ENCODE data around the gene CFL1. TPM values are rescaled to one million over a fixed set of nuclear protein-coding genes. Genes with fewer than 3 reads are reported as not detected.

The CFL1 gene
- total and polyA plus RNA-seq, 2 of the 8 experiments (the other 6 are each of a cell fraction or from before 2014, with no cell fraction given) = 1,252 to 1,365 TPM

DNA sequence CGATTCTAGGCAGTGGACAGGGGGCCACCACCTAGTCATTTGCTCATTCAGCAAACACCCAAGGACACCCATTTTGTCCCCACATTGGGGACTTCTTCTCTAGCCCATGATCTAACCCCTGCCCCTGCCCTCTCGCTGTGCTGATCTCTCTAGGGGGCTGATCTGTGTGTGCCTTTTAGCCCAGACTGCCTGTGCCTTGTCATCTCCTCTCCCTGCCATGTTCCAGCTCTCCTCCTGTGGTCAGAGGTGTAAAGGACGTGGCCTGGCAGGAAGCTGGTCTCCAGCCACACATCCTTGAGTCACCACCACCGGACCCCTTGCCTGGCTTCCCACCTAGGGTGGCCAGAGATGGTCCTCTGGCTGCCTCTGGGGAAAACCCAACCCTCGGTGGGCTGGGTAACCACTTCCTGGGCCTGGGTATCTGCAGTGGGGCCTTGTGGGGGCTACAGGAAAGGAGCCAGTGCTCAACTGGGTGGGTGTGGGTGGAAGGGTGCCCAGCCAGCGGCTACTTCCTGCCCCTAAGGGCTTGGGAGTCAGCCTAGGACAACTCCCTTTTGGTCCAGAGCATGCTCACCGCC lies 23.0 kb upstream of the CFL1 start:
- no peaks in the 10 kb centered on the region for H3K79me2 ChIP-seq (ENCODE audit: control insufficient read depth in 1 of 2, insufficient read depth in 2 of 2, low read length in 2 of 2)
- H2BK15ac ChIP-seq (ENCODE audit: low read length) = no peak overlapping the region
- no peak overlapping the region for H3K14ac ChIP-seq (ENCODE audit: insufficient read length)
- no peaks in the 10 kb centered on the region for H3K79me1 ChIP-seq (ENCODE audit: low read depth, low read length)
- no peak overlapping the region for H2BK5ac ChIP-seq (ENCODE audit: low read depth, low read length)
- no peak overlapping the region for H3K27ac ChIP-seq (ENCODE audit: low read depth, low read length)
- 85% methylated on average over 4 of the region's 7 CpGs; no CpG with 5 or more reads in 1 of the 2 experiments for WGBS, 2 experiments (ENCODE audit: extremely low coverage in 1 of 2, insufficient coverage in 1 of 2, insufficient read length in 1 of 2, insufficient replicate concordance in 2 of 2, low coverage in 1 of 2, low lambda C conversion rate in 2 of 2, missing lambda C conversion rate in 1 of 2)
- H3K9ac ChIP-seq (replicated peaks in 1 of 4; ENCODE audit: extremely low read depth in 1 of 4, low read depth in 3 of 4, low read length in 3 of 4) = no peak overlapping the region
- H3K23me2 ChIP-seq (ENCODE audit: low read depth, low read length) = no peaks in the 10 kb centered on the region
- no peak overlapping the region for H2BK12ac ChIP-seq (ENCODE audit: low read depth, low read length)
- no peak overlapping the region for H4K8ac ChIP-seq (ENCODE audit: extremely low read depth, insufficient read depth, low read length)
- H3K23ac ChIP-seq (ENCODE audit: insufficient read length) = no peak overlapping the region
- no peak overlapping the region for H2AFZ ChIP-seq (ENCODE audit: low read length)
- H3K4ac ChIP-seq (replicated peaks; ENCODE audit: insufficient read length, low read depth, low read length) = no peak overlapping the region
- H3K4me2 ChIP-seq (ENCODE audit: insufficient read depth in 1 of 2, low read depth in 2 of 2, low read length in 2 of 2) = no peak overlapping the region
- ChIA-PET POLR2A (ENCODE audit: partially characterized antibody) (interaction anchor here (1.1 to 39.7 kb wide), 5 partner anchors 9 to 243 kb away, joined by 4 to 1071 read pairs (median 4); partner anchors contain the start of genes CCDC85B, CFL1, EFEMP2 and MUS81), CTCF (ENCODE audit: partially characterized antibody) (interaction anchor here (0.6 to 19.6 kb wide), 9 partner anchors 10 to 253 kb away, joined by 3 to 283 read pairs (median 4); partner anchors contain the start of genes CCDC85B and MUS81)
- DNase-seq (ENCODE audit: low read depth in 1 of 2, low spot score in 2 of 2) (no peak), FAIRE-seq (no peak)
- no peak overlapping the region for H2AK5ac ChIP-seq (ENCODE audit: low read depth, low read length)
- H3K18ac ChIP-seq (ENCODE audit: extremely low read depth, low read length) = no peak overlapping the region
- H4K5ac ChIP-seq (ENCODE audit: insufficient read length, low read depth, low read length) = no peak overlapping the region
- no peak overlapping the region for H4K91ac ChIP-seq (replicated peaks; ENCODE audit: insufficient read length, low read length)
- H2BK120ac ChIP-seq (replicated peaks; ENCODE audit: low read depth, low read length) = no peak overlapping the region
- H3K4me3 ChIP-seq (ENCODE audit: extremely low read depth in 1 of 4, insufficient read depth in 2 of 4, low read depth in 3 of 4, low read length in 4 of 4) = no peak overlapping the region
- H3K27me3 ChIP-seq (replicated peaks in 1 of 4; ENCODE audit: control insufficient read depth in 3 of 4, extremely low read depth in 1 of 4, insufficient read depth in 3 of 4, low read length in 3 of 4) = peaks cover 0 to 3% (median 0%) of the 10 kb centered on the region in 4 experiments; a peak in 1 of 7 replicates
- H3K56ac ChIP-seq (replicated peaks; ENCODE audit: insufficient read length, low read depth, low read length) = no peak overlapping the region
- peaks cover 0 to 2% (median 0%) of the 10 kb centered on the region in 4 experiments; a peak in 1 of 7 replicates for H3K4me1 ChIP-seq (replicated peaks in 1 of 4; ENCODE audit: control insufficient read depth in 3 of 4, insufficient read depth in 4 of 4, low read length in 3 of 4)
- no peak overlapping the region for H2BK20ac ChIP-seq (ENCODE audit: low read length)
- H3K9me3 ChIP-seq (ENCODE audit: insufficient read depth in 2 of 2, low read depth in 1 of 2, low read length in 1 of 2) = no peaks in the 10 kb centered on the region
- H4K20me1 ChIP-seq (replicated peaks in 1 of 2; ENCODE audit: control insufficient read depth in 1 of 2, insufficient read depth in 2 of 2, low read length in 2 of 2) = peaks cover 5 to 6% of the 10 kb centered on the region in 2 experiments
- peaks cover 8 to 22% (median 12%) of the 10 kb centered on the region in 4 experiments; a peak in 7 of 8 replicates for H3K36me3 ChIP-seq (ENCODE audit: control insufficient read depth in 2 of 4, insufficient read depth in 4 of 4, low read length in 3 of 4)
- TF ChIP-seq EZH2 (IDR thresholded peaks at IDR 0.05; ENCODE audit: low read depth, low read length, severe bottlenecking) = no peak
- TF ChIP-seq TCF12 (IDR thresholded peaks at IDR 0.05; ENCODE audit: low read depth, low read length) = no peak
- TF ChIP-seq E2F6 (IDR thresholded peaks at IDR 0.05) = no peak
- TF ChIP-seq RBBP5 (IDR thresholded peaks at IDR 0.05; ENCODE audit: borderline replicate concordance, low read depth, low read length) = no peak
- no peak for TF ChIP-seq TEAD4 (IDR thresholded peaks at IDR 0.05; ENCODE audit: low read depth, low read length)
- no peak for TF ChIP-seq GTF2F1 (IDR thresholded peaks at IDR 0.05; ENCODE audit: borderline replicate concordance, low read depth, low read length)
- TF ChIP-seq FOSL1 (IDR thresholded peaks at IDR 0.05; ENCODE audit: insufficient read depth, low read depth, low read length) = no peak
- no peak for TF ChIP-seq POLR2A (IDR thresholded peaks at IDR 0.05; ENCODE audit: control extremely low read depth in 1 of 2, low read depth in 2 of 2, low read length in 2 of 2)
- TF ChIP-seq YY1 (IDR thresholded peaks at IDR 0.05; ENCODE audit: low read depth, low read length) = no peak
- TF ChIP-seq ATF3 (IDR thresholded peaks at IDR 0.05; ENCODE audit: insufficient read depth, low read depth, low read length) = no peak
- no peak for TF ChIP-seq PHF8 (conservative IDR thresholded peaks at IDR 0.05; ENCODE audit: low read depth, low read length)

Data from H1 (cell line).